Left renal cortex interstitium (tissue), 4 donors: Measurements from ENCODE around the gene MSRB1. TPM values are rescaled to one million over a fixed set of nuclear protein-coding genes. Genes with fewer than 3 reads are reported as not detected.

ENCODE experiments used
- DNase-seq, 4 donors: peaks; one replicate each; pipeline ENCODE4 v3.0.0-alpha.2; 2013; ENCODE audit warnings: low read depth in 4 of 4, low spot score in 2 of 4, missing footprints in 1 of 4
- polyA plus RNA-seq, 4 donors: library from polyadenylated mRNA; unstranded; fragments of 120-200 nt; gene quantifications; one replicate each; pipeline ENCODE4 v1.2.1, GENCODE V29; 2013; ENCODE audit not compliant: insufficient read length in 4 of 4

The MSRB1 gene
- polyA plus RNA-seq, 4 donors = 63.9 to 79.8 (median 72.1) TPM

DNA sequence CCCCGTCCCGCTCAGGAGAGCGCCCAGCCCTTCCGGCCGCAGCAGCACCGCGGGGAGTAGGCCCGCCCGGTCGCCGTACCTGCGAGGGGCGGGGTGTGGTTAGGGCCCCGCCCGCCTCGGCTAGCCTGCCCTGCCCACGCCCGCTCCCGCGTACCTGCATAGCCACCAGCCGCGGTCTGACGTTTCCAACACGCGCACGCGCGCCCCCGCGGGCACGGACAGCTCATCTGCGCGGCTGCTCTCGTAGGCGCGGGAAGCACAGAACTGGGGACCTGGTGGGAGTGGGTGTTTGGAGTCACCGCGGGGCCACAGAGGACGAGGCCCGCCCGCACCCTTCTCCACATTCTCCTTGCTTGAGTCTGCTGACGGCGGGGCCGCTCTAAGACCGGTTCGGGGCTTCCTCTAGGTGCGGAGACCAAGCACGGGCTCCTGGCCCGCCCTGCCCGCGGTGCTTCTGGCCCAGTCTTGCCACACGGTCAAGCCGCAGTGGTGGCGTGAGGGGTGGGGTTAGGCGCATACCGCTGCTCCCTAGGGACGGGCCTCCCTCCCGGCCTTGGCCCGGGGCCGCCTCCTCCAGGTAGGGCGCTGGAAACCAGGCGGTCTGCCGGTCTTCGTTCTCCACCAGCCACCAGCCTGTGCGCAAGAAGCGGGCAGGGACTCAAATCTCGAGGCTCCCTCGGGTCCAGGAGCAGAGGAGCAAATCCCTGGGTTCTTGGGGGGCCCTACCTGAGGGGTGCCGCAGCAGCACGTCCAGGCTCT is 36.5 kb upstream of the MSRB1 start:
- no peak for DNase-seq

DNA sequence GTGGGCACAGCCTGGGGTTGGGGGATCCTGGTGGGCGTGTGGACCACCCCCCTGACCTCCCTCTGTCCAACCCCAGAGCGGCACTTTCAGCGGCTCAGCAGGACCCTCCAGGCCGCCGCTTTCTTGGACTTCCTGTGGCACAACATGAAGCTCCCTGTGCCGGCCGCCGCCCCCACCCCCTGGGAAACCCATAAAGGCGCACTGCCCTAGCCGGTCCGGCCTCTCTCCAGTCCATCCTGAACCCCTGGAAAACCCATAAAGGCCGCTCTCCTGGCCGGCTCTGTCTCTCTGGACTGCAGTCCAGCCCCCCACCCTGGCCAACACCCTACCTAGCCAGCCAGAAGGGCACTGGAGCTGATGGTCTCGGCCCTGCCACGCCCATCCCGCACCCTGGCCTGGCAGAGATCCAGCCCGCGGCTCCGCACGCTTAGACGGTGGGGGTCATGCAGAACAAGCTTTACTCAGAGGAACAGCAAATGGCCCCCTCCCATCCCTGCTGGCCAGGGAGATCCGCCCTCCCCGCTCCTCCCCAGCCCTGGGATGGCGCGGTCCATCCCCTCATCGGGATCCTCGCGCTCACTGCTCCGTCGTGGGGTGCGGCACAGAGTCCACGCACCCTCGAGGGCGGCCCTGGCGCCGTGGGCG is 35.6 kb upstream of the MSRB1 start:
- no peak for DNase-seq

DNA sequence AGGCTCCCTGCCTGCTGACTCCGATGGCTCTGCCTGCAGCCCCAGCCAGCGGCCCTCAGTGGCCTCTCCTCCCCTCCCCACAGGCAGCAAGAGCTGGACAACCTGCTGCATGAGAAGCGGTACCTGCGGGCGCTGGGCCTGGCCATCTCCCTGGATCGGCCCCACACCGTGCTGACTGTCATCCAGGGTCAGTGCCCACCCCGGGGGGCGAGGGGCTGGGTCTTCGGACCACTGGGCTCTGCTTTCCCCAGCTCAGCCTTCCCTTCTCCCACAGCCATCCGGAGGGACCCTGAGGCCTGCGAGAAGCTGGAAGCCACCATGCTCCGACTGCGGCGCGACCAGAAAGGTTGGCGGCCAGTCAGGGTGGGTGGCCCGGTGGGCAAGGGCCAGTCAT is 34.9 kb upstream of the MSRB1 start:
- no peak for DNase-seq

DNA sequence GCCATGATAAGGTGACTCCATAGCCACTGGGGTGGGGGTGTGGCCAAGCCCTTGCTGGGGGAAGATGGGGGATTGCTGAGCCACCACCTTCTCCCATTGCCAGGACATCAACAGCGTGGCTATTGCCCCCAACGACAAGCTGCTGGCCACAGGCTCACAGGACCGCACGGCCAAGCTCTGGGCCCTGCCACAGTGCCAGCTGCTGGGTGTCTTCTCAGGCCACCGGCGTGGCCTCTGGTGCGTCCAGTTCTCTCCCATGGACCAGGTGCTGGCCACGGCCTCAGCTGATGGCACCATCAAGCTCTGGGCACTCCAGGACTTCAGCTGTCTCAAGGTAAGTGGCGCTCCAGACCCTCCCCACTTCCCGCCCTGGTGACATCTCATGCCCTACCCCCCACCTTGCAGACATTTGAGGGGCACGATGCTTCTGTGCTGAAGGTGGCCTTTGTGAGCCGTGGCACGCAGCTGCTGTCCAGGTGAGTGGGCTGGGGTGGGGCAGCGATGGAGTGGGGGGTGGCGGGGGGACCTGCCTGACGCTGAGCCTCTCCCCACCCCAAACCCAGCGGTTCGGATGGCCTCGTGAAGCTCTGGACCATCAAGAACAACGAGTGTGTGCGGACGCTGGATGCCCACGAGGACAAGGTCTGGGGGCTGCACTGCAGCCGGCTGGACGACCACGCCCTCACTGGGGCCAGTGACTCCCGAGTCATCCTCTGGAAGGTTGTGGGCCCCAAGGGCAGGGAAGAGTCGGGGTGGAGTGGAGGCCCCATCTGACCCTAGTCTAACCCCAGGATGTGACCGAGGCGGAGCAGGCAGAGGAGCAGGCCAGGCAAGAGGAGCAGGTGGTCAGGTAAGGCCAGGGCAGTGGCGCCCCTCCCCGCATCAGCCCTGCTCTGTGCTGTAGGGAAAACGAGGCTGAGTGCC is 34.2 kb upstream of the MSRB1 start:
- no peak for DNase-seq

DNA sequence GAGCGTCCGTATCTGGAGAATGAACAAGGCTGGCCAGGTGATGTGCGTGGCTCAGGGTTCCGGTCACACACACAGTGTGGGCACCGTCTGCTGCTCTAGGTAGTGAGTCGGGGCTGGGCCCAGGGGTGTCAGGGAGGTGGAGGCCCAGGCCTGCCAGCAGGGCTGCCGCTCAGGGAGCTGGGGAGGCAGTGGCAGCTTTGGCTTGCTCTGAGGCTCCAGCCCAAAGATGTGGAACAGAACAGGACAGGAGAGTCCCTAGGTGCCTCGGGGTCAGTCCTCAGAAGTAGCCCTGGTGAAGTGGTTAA is 33.2 kb upstream of the MSRB1 start:
- DNase-seq = no peak

DNA sequence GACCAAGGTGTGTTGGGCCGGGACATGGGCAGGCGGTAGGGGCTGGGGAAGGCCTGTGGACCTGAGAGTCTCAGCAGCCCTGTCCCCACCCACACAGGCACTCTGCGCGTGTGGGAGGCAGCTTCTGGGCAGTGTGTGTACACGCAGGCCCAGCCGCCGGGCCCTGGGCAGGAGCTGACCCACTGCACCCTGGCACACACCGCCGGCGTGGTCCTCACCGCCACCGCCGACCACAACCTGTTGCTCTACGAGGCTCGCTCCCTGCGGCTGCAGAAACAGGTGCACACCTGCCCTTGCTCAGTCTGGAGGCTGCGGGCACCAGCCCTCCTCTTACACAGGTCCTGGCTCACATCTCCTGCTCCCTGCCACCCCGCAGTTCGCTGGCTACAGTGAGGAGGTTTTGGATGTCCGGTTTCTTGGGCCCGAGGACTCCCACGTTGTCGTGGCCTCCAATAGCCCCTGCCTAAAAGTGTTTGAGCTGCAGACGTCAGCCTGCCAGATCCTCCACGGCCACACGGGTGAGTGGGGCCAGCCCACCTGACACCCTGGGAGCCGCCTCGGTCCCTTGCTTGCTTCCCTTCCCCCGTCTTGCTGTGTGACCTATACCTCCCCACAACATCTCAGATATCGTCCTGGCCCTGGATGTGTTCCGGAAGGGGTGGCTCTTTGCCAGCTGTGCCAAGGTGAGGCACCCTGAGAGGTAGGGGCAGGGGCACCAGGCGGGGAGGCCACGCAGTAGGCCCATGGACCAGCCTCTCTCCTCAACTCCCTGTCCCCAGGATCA is 32.6 kb upstream of the MSRB1 start:
- DNase-seq = no peak

DNA sequence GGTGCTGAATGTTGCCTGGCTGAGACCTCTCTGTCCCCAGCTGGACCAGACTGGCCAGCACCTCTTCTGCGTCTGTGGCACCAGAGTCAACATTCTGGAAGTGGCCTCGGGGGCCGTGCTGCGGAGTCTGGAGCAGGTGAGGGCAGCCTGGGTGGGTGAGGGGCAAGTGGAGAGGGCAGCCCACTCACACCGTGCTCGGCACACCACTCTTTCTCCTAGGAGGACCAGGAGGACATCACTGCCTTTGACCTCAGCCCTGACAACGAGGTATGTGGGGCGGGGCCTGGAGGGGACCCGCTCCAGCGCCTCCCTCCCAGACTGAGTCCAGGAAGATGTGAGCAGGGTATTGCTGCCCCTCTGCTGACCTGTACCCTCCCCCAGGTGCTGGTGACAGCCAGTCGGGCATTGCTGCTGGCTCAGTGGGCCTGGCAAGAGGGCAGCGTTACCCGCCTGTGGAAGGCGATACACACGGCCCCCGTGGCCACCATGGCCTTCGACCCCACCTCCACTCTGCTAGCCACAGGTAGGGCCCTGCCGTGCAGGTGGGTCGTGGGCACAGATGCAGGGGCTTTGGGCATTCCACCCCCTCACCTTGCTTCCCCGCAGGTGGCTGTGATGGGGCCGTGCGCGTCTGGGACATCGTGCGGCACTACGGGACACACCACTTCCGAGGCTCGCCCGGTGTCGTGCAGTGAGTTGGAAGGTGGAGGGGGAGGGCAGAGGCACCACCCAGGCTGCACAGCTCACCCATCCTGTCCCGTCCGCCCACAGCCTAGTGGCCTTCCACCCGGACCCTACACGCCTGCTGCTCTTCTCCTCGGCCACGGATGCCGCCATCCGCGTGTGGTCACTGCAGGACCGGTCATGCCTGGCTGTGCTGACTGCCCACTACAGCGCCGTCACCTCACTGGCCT is 31.4 kb upstream of the MSRB1 start:
- no peak for DNase-seq

DNA sequence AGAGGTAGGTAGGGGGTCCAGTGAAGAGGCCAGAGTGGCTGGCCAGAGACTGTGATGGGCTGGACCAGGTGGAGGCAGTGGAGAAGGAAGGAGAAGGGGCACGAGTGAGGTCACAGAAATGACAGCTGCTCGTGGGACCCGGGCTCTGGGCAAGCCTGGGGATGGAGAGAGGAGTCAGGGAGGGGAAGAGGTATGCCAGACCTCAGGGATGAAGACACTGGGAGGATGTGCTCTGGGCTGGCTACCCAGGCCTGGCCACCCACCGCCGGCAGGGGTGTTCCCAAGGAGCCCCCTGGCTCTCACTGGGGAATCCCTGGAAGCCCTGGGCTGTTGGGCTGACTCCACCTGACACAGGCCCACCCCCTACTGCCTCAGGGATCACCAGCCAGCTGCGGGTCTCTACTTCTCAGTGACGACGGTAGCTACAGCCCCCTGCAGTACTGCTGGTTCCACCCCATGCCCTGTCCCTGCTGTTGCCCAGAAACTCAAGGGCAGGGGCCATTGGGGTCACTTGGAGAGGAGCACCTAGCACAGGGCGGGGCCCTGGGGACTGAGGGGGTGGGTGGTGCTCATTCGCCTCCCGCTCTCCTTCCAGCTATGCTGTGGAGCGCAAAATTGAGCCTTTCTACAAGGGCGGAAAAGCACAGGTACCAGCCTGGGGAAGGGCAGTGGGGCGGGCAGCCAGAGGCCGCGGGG is 30.6 kb upstream of the MSRB1 start:
- DNase-seq = no peak

DNA sequence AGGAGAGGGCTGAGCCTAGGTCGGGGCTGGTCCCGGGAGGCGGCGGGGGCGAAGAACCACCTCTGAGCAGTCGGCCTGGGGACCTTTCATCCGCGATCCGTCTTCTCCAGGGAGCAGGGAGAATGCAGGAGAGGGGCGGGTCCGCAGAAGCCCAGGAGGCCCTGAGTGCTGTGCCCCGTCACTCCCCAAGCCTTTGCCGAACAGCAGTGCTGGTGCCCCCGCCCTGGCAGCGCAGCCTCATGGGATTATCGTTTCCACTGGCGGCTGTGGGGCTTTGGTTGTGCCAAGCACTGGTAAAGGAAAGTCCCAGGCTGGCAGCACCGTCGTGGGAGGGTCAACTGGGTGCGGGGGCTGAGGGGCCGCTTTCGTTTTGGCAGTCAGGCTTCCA is 29.5 kb upstream of the MSRB1 start:
- DNase-seq = no peak

DNA sequence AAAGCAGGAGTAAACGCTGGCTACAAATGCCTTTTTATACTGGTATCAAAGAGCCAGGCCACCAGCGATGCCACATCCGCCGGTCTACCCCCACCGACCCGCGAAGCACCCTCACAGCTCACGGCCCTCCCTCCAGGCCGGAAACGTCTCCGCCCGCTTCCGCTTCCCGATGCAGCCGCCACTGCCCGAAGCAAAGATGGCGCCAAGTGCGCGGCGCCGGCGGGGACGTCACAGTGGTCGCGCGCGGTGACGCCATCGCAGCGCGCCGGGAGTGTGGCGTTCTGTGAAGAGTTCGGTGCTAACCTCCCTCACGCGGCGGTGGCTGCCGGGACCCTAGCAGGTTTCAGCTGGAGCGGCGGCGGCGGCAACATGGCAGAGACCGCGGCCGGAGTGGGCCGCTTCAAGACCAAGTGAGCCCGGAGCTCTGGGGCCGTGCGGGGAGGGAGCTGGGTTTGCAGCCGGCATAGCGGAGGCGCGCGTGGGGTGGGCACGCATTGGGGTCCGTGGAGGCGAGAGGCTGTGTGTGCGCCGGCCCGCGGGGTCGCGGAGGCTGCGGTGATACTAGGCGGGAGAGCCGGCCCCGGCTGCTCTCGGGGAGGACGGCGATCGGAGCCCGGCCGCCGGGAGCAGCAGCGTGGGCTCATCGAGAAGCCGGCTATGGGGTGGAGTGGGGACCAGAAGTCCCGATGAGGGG is 28.9 kb upstream of the MSRB1 start, which contains the start of gene TBL3:
Gene TBL3 (plus strand): TSS at position 258 of the 694 bp plus-strand sequence. CDS start 112 bp downstream, at position 370.
- peak in 3 of 4 donors; percentile 85 to 88 (median 86) for DNase-seq

DNA sequence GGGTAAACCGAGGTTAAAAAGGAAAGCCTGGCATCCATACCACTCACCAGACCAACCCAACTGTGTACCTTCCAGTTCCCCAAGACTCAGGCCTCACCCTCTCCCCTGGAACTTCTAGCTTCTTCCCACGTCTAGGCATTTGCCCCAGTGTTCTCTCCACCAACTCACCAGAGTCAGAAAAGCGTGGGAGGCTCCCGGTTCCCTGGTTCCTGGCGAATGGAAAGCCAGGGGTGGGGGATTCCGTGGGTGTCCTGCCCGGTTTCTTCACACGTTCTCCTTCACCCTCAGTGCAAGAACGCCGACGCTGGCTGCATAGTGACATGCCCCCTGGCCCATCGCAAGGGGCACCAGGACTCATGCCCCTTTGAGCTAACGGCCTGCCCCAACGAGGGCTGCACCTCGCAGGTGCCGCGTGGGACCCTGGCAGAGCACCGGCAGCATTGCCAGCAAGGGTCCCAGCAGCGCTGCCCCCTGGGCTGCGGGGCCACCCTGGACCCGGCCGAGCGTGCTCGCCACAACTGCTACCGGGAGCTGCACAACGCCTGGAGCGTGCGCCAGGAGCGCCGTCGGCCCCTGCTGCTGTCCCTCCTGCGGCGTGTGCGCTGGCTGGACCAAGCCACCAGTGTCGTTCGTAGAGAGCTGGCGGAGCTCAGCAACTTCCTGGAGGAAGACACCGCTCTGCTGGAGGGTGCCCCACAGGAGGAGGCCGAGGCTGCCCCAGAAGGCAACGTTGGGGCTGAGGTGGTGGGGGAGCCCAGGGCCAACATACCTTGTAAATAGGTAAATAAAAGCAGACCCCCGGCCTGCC is 25.4 kb upstream of the MSRB1 start:
- no peak for DNase-seq

DNA sequence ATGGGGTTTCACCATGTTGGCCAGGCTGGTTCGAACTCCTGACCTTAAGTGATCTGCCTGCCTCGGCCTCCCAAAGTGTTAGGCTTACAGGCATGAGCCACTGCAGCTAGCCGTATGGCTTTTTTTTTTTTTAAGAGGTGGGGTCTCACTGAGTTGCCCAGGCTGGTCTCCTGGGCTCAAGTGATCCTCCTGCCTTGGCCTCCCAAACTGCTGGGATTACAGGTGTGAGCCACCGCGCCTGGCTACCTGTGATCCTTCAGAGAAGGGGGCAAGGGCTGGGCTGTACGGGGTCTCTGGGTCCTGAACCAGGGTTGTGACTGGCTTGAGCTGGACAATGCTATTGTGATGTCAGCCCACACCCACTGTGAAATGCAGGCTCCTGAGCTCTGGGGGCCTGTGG is 23.5 kb upstream of the MSRB1 start, which contains the start of gene RNF151:
Gene RNF151 (plus strand): TSS at position 397 of the 400 bp plus-strand sequence. CDS start 26 bp downstream, outside the sequence.
- no peak for DNase-seq

DNA sequence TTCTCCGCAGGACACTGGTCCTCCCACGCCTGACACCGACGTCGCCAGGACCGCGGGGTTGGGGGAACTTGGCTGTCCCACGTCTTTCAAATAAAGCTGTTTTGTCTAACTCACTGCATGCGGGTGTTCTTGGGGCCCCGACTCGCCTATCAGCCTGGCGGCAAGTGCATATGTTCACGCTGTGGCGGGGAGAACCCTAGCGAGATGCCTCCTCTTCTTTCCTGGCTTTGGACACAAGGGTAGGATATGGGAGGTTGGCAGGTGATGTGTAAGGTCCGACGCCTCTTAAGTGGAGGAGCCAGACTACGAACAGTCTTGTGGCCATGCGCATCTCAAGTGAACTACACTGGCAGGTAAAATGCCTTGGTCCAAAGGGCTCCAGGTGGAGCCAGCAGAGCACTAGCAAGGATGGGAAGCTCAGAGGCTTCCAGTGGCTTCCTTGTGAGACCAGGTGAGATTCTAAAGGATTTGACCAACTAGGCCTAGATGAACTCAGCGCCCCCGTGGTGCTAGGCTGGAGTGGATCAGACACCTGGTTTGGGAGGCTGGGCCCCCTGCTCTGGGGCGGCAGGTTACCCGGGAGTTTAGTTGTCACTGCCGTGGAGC is 22.5 kb upstream of the MSRB1 start:
- no peak for DNase-seq

DNA sequence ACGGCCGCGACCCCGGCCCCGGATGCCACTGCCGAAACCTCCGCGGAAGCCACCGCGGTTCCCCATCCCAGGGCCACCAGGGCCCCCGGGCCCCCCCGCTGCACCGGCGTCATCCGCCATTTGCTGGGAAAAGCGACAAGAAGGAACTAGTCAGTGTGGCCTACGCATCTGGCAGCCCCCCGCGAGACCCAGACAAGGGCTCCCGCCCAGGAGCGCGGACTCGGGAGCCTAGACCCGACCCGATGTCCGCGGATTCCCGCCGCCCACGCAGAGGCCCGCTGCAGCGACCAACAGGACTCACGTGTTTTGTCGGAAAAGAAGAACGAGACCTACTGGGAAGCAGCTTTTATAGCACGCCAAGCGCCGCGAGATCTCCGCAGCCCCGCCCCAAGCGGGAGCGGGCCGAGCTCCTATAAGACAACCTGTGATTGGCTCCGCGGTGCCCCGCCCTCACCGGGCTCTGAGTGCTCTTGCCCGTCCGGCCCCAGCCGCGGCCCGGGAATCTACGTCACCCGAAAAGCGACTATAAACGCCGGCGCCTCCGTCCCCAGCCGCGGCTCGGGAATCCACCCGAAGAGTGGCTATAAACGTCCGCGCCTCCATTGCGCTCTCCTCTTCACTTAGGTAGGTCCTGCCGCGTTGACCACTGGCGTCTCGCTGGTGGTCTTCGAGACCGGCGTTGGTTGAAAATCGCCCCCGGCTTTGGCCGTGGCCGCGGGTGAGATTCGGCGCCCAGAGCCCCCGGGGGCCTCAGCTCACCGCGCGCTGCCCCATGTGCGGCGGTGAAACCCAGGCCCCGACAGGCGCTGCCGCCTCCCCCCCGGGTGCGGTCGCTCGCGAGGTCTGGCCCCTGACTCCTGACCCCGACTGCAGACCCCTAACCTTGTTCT is 21.8 kb upstream of the MSRB1 start, which contains the start of gene RPS2:
Gene RPS2 (minus strand): TSS at position 321 of the 890 bp plus-strand sequence. CDS start 201 bp downstream, at position 120.
- peak; percentile 95 to 98 (median 96) for DNase-seq

DNA sequence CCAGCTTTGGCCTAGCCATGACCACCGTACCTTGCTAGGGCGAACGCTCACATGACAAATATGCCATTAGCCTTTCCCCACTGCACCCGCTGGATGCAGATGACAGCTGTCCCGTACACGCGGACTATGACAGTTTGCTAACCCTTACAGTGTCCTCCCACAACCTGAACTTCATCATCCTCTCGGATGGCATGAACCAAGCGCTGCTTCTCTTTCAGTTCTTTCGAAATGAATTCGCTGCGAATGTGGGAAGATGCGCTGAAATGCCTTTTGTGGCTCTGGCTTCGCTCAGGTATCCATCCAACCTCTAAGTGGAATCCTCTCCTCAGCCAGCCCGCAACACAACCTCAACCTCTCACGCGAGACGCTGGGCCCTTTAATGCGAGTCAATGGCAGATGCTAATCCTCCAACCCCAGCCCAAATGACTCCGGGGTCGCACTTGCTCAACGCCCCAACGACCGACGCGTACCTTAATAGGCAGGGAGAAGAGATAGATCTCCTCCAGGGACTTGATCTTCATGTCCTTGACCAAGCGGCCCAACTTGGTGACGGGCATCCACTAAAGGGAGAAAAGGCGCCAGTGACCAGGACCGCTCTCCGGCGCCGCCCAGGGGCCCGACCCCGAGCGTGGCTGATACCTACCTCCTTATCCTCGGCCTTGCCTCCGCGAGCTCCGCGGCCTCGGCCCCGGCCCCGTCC is 21.0 kb upstream of the MSRB1 start:
- DNase-seq = no peak
